Embryonic facial prominence (tissue), 1 donor: Measurements from ENCODE around the gene HRH1.
A peak's percentile ranks its signal among the peaks of the same experiment; 100 is the strongest.
"Not testable (repeated sequence)": the region's sequence is repeated elsewhere in the genome, so short reads cannot be mapped to it uniquely, and the experiment has no call there.

Source experiments
- DNase-seq: peaks from one replicate; pipeline ENCODE4 v3.0.0-alpha.2; 2016; ENCODE audit errors: extremely low spot score

HRH1 gene

GRCh38 chr3:11143476-11143875, 10.8 kb upstream of the HRH1 start:
- no peak for DNase-seq

- DNase-seq = no peak
Measured at GRCh38 chr3:11144996-11145395, 9.3 kb upstream of the HRH1 start.

- peak; percentile 9 for DNase-seq
Measured at GRCh38 chr3:11145888-11146287, 8.4 kb upstream of the HRH1 start.

DNA sequence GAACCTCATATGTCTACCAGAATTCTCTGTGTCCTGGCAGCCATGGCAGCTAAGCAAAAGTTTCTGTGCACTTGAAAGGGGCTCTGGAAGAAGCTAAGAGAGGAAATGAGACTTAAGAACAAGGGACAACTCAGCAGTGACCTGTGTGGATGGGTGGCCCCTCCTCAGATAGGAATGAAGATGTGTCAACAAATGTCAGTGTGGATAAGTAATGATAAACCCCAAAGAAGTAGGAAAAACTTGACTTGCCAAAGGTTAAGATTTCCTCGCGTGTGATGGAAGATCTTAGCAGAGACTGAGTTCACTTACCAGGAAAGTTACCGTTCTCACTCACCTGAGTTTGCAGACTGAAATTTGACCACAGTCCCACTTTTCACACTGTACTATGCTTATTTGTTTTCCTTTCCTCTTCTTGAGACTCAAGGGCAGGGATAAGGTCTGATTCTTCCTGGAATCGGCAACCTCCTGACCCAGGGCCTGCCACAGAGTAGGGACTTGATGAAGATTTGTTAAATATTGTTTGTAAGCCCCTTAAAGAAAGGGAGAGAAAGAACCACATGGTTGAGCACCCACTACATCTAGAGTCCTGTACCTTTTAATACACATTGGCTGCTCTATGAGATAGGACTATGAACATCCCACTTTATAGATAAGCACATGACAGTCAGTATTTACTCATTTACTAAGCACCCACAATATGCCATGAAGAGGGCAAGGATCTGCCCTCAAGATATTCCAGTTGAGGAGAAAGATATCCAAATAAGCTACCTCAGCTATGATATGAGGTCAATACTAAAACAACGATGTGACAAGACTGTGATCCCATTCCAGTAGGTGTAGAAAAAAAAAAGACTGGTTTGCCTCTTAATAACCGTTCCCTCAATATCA, 7.3 kb upstream of the HRH1 start:
- DNase-seq = no peak

GRCh38 chr3:11150256-11150655, 4.0 kb upstream of the HRH1 start:
- DNase-seq = no peak

DNA sequence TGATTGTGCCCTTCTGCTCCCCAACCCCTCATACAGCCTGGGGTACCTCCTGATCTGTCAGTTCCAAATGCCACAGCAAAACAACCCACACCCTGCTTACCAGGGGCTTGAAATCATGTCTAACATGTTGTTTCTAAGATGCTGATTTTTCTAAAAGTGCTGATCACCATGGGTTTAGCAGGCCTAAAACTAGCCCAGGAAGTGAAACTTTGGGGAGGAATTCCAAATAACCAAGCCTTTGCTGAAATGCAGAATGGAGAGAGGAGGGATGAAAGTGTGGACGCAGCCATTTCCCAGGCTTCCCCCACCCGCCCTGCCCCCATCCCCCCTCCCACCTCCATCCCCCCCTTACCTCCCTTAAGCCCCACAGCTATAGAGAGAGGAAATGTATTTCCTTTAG, 2.0 kb upstream of the HRH1 start:
- DNase-seq = no peak

DNA sequence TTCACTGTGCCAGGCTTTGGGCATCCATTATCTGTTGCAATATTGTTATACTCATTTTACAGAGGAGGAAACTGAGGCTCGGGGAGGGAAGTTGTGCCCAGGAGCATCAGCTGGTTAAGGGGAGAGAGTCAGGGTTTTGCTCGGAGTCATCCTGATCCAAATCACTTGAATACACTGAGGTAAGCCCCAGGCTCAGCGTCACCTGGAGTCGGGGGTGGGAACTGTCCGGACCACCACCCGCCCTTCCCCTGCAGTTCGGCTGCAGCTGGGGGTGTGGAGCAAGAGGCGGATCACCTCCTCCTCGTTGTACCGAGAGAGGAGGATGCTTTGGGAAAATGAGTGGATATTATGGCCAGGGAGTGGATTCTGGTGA, 646 bp downstream of the HRH1 start:
- DNase-seq = no peak

DNA sequence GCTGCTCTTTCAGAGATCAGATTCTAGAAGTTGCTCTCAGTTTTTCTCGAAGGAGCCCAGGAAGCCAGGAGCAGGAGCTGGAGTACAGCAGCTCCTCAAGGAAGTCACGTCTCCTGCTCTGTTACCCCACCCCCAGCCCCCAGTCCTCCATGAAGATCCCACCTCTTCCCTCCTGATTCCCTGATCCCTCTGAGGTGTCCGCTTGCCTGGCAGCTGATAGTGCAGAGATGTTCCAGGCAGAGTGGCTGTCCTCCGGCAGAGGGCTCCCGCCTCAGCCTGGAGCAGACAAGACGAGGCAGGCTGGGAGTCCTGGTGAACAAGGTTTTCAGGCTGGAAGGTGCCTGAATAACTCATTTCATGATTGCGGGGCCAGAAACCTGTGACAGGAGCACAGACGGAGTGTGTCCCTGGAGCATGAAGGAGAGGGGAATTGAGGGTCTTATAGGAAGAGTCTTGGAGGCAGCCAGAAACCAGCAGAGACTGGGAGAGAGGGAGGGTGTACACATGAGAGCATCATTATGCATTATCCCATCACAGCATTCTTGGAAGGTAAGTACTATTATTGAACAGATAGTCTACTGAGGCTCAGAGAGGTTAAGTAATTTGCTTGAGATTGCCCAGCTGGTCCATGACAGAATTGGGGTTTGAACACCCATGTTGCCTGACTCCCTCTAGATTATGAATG, 1.2 kb downstream of the HRH1 start:
- peak; percentile 30 for DNase-seq

- no peak for DNase-seq
Measured at GRCh38 chr3:11156026-11156410, 1.7 kb downstream of the HRH1 start.

GRCh38 chr3:11157421-11157820, 3.1 kb downstream of the HRH1 start:
- DNase-seq = no peak

- DNase-seq = no peak
Measured at GRCh38 chr3:11159421-11159904, 5.2 kb downstream of the HRH1 start.

GRCh38 chr3:11161666-11162065, 7.4 kb downstream of the HRH1 start:
- no peak for DNase-seq

GRCh38 chr3:11162401-11163345, 8.4 kb downstream of the HRH1 start:
- no peak for DNase-seq

GRCh38 chr3:11164607-11165006, 10.3 kb downstream of the HRH1 start:
- no peak for DNase-seq

DNA sequence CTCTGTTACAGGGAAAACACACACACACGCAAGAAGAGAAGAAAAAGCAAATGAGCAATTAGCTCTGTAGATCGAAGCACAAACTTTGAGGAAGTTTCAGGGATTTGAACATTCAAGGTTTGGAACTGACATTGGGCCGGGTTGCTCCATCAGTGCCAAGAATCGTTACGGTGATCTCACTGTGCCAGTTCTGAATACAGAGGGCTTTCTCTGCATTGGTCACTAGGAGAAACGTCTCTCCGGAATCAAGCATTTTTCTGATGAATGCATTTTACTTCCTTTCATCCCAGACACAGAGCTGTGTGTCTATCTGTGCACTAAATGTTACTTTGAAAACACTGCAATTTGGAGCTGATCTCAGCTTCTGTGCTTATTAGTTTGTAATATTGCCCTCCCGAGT, 11.2 kb downstream of the HRH1 start:
- DNase-seq = no peak

GRCh38 chr3:11166807-11167400, 12.6 kb downstream of the HRH1 start:
- not testable (repeated sequence) for DNase-seq

GRCh38 chr3:11167590-11167989, 13.3 kb downstream of the HRH1 start:
- no peak for DNase-seq

DNA sequence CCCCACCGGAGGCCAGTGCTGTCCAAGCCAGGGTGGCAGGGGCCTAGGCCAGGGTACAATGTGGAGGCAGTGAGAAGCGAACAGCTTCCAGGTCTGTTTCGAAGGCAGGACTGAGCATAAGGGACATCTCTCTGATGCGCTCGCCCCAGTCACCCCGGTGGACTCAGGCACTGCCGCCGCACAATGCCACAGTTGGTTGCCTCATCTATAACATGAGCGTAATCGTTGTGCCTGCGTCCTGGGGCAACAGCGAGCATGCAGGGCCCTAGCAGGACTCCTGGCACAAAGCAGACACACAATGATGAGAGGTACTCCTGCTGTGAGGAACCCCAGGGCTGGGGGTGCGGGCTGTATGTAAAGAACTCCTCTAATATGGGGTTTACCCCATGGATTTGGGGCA, 14.1 kb downstream of the HRH1 start:
- no peak for DNase-seq

DNA sequence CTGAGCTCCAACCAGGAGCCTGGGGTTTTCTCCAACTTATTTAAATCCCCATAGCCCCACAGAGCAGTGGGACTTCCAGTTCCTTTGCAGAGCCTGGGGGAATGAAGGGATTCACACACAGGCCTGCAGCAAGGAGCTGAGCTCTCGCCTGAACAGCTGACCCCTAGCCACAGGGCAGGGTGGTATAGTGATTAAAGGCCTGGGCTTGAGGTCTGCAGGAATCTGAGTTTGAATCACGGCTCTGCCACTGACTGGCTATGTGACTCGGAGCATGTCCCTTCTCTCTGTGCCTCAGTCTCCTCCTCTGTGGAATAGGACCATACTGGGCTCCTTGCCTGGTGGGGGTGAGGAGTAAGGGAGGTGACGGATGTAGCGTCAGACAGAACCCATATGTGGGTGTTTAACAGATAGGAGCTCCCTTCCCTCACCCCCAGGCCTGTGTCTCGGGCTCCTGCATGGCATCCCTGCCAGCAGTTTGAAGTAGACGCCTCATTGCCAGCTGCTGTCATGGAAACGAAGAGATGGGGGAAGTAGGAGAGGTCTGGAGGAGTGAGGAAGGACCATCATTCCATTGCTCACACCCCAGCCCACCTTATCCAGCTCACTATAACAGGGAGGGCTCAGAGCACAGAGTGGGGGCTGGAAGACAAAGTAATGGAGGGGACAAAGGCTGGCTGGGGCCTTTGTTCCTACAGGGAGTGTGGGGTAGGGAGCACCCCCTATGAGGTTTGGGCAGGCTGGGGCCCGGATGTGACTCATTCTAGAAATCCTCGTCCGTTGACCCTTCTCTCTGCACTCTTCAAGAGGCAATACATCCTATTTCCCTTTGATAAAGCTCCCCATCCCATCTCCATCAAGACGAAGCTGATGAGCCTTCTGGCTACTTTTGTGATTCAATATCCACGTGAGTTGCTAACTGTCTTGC, 14.8 kb downstream of the HRH1 start:
- DNase-seq = no peak

- DNase-seq = no peak
Measured at GRCh38 chr3:11170052-11170770, 15.9 kb downstream of the HRH1 start.
